Activated CD8-positive, alpha-beta memory T cell treated with anti-CD3 and anti-CD28 coated beads, Interleukin-2, amount 50 U/mL, for 24 hours (primary cell): ENCODE measurements around the gene MAB21L3.
A peak's percentile ranks its signal among the peaks of the same experiment; 100 is the strongest.
"Not testable (repeated sequence)": the region's sequence is repeated elsewhere in the genome, so short reads cannot be mapped to it uniquely, and the experiment has no call there.

Source experiments
- DNase-seq: peaks from one replicate; pipeline ENCODE4 v3.0.0-alpha.2; 2020; ENCODE audit errors: extremely low read depth

MAB21L3 gene

GRCh38 chr1:116138277-116138792, 27.1 kb downstream of the MAB21L3 start:
- DNase-seq: no peak

- no peak for DNase-seq
Observed at GRCh38 chr1:116139592-116140134, 28.5 kb downstream of the MAB21L3 start.

GRCh38 chr1:116144151-116144550, 33.0 kb downstream of the MAB21L3 start:
- DNase-seq: no peak

- DNase-seq: not testable (repeated sequence)
Observed at GRCh38 chr1:116146447-116147113, 35.4 kb downstream of the MAB21L3 start.

GRCh38 chr1:116147114-116147510, 35.9 kb downstream of the MAB21L3 start:
- no peak for DNase-seq

- no peak for DNase-seq
Observed at GRCh38 chr1:116147972-116148371, 36.8 kb downstream of the MAB21L3 start.

- DNase-seq: no peak
Observed at GRCh38 chr1:116148967-116149366, 37.8 kb downstream of the MAB21L3 start.

GRCh38 chr1:116150368-116150767, 39.2 kb downstream of the MAB21L3 start:
- DNase-seq: no peak

GRCh38 chr1:116151739-116152576, 40.8 kb downstream of the MAB21L3 start:
- DNase-seq: peak; percentile 47

- no peak for DNase-seq
Observed at GRCh38 chr1:116152577-116152943, 41.4 kb downstream of the MAB21L3 start.

GRCh38 chr1:116152950-116153691, 41.9 kb downstream of the MAB21L3 start:
- DNase-seq: no peak

GRCh38 chr1:116153692-116154031, 42.5 kb downstream of the MAB21L3 start:
- DNase-seq: no peak

GRCh38 chr1:116154536-116154935, 43.3 kb downstream of the MAB21L3 start:
- no peak for DNase-seq

GRCh38 chr1:116157096-116157495, 45.9 kb downstream of the MAB21L3 start:
- DNase-seq: no peak

- DNase-seq: no peak
Observed at GRCh38 chr1:116159177-116159576, 48.0 kb downstream of the MAB21L3 start.

- DNase-seq: no peak
Observed at GRCh38 chr1:116159611-116160010, 48.4 kb downstream of the MAB21L3 start.

- no peak for DNase-seq
Observed at GRCh38 chr1:116161390-116161789, 50.2 kb downstream of the MAB21L3 start.

- no peak for DNase-seq
Observed at GRCh38 chr1:116161877-116162390, 50.7 kb downstream of the MAB21L3 start.

- DNase-seq: no peak
Observed at GRCh38 chr1:116163533-116163932, 52.3 kb downstream of the MAB21L3 start.

- no peak for DNase-seq
Observed at GRCh38 chr1:116164150-116164549, 53.0 kb downstream of the MAB21L3 start.

- DNase-seq: no peak
Observed at GRCh38 chr1:116164604-116165368, 53.6 kb downstream of the MAB21L3 start.
